HG03025 (cell line): Measurements from ENCODE around the gene ABCC8.
A peak's percentile ranks its signal among the peaks of the same experiment; 100 is the strongest.

Experiments
- ATAC-seq: cut with Tn5 transposase; IDR thresholded peaks from one replicate; pipeline ENCODE4 v1.9.1; 2021; ENCODE audit warnings: mild to moderate bottlenecking, moderate library complexity; ENCODE audit not compliant: unreplicated experiment, low FRiP score

Gene ABCC8

GRCh38 chr11:17389957-17390649 lies 86.5 kb downstream of the ABCC8 start:
- ATAC-seq, result no peak

- no peak for ATAC-seq
These were observed 87.3 kb downstream of the ABCC8 start for GRCh38 chr11:17389211-17389956.

GRCh38 chr11:17388609-17389210 lies 87.9 kb downstream of the ABCC8 start, which contains the start of gene KCNJ11:
KCNJ11 (minus strand) TSS chr11:17388659; CDS start chr11:17388091, 568 bp downstream.
- ATAC-seq, result no peak

GRCh38 chr11:17387811-17388210 lies 88.8 kb downstream of the ABCC8 start:
- no peak for ATAC-seq

GRCh38 chr11:17387254-17387653 lies 89.4 kb downstream of the ABCC8 start:
- ATAC-seq, result no peak

- peak; percentile 56 for ATAC-seq
These were observed 90.1 kb downstream of the ABCC8 start for GRCh38 chr11:17386331-17387084.

GRCh38 chr11:17385926-17386325 lies 90.7 kb downstream of the ABCC8 start:
- ATAC-seq, result no peak

GRCh38 chr11:17385492-17385891 lies 91.2 kb downstream of the ABCC8 start:
- no peak for ATAC-seq

GRCh38 chr11:17384002-17384511 lies 92.6 kb downstream of the ABCC8 start:
- no peak for ATAC-seq

- no peak for ATAC-seq
These were observed 93.2 kb downstream of the ABCC8 start for GRCh38 chr11:17383461-17383860.

GRCh38 chr11:17382046-17382728 lies 94.5 kb downstream of the ABCC8 start:
- no peak for ATAC-seq

GRCh38 chr11:17381156-17381555 lies 95.5 kb downstream of the ABCC8 start:
- ATAC-seq, result no peak

GRCh38 chr11:17379383-17380180 lies 97.1 kb downstream of the ABCC8 start:
- ATAC-seq, result no peak

- ATAC-seq, result no peak
These were observed 98.0 kb downstream of the ABCC8 start for GRCh38 chr11:17378655-17379054.

- ATAC-seq, result no peak
These were observed 100.2 kb downstream of the ABCC8 start for GRCh38 chr11:17376493-17376892.

GRCh38 chr11:17375547-17375946 lies 101.1 kb downstream of the ABCC8 start:
- ATAC-seq, result no peak

- ATAC-seq, result no peak
These were observed 105.0 kb downstream of the ABCC8 start for GRCh38 chr11:17371614-17372013.

- ATAC-seq, result no peak
These were observed 106.9 kb downstream of the ABCC8 start for GRCh38 chr11:17369684-17370243.

- no peak for ATAC-seq
These were observed 107.6 kb downstream of the ABCC8 start for GRCh38 chr11:17369094-17369493.
